DOHH2 (cell line): Measurements from ENCODE around the gene PNCK.

Experiments
- CTCF ChIP-seq: fragments of 200-600 bp; sonication (generic); IDR thresholded peaks from one replicate; pipeline ENCODE4 v1.5.1; 2014; ENCODE audit warnings: antibody characterized with exemption, mild to moderate bottlenecking, low read depth, low read length; ENCODE audit not compliant: poor library complexity, severe bottlenecking
- EZH2phosphoT487 ChIP-seq: fragments of 200-600 bp; sonication (generic); IDR thresholded peaks from 2 replicates; pipeline ENCODE4 v1.6.1; 2017; ENCODE audit warnings: borderline replicate concordance, mild to moderate bottlenecking, antibody characterized with exemption, low read length, moderate library complexity, mixed read lengths

DNA sequence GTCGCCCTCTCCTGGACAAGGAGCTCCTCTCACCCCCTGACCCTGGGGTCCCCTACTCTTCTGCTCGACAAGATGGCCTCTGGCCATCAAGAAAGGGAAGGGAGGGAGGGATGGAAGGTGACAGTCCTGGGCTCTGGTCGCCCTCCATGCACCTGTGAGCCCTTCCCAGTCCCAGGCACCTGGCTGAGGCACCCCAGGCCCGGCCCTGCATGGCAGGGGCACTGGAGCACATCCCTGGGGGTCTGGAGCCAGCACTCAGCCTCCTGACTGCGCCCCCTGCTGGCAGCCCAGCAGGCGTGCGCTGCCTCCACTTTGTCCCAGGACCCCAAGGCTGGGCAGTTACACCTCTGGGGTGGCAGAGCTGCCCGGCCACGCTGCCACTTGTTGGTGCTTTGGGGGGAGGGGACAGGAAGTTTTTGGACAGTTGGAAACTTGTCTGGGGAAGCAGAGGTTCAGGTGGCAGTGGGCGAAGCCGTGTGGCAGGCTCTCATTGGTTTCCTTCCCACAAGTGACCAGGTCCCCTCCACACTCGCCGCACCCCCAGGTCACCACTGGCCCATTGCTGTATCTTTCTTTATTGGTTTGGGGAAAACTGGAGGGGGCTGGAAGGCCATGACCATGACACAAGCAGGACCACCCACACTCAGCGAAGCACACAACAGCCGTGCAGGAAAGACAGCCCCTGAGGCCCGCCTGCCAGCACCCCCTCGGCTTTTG, 4.3 kb downstream of the PNCK start:
- TF ChIP-seq CTCF (peak; percentile 95), EZH2phosphoT487 (no peak)
